Measurements from ENCODE around the gene NANOS2. TPM values are rescaled to one million over a fixed set of nuclear protein-coding genes. Genes with fewer than 3 reads are reported as not detected.
"Not testable (repeated sequence)": the region's sequence is repeated elsewhere in the genome, so short reads cannot be mapped to it uniquely, and the experiment has no call there.

Gene NANOS2
- total RNA-seq, 1 donor from 2014 or later, result not detected

DNA sequence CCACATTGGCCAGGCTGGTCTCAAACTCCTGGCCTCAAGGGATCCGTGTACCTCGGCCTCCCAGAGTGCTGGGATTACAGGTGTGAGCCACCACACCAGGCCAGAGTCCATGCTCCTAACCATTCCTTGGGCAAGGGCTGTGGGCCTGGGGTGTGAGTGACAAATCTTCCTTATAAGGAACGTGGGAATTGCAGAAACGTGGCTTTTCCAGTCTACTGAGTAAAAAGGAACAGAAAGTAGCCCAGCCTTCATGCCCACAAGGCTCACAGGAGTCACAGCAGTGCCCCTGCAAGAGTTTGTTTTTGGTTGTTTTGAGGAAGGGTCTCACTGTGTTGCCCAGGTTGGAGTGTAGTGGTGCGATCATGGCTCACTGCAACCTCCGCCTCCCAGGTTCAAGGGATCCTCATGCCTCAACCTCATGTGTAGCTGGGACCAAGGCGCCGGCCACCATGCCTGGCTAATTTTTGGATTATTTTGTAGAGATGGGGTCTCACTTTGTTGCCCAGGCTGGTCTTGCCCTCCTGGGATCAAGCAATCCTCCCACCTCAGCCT is 17.2 kb downstream of the NANOS2 start:
- intact Hi-C loops (cut with micrococcal nuclease), result no loop called here

DNA sequence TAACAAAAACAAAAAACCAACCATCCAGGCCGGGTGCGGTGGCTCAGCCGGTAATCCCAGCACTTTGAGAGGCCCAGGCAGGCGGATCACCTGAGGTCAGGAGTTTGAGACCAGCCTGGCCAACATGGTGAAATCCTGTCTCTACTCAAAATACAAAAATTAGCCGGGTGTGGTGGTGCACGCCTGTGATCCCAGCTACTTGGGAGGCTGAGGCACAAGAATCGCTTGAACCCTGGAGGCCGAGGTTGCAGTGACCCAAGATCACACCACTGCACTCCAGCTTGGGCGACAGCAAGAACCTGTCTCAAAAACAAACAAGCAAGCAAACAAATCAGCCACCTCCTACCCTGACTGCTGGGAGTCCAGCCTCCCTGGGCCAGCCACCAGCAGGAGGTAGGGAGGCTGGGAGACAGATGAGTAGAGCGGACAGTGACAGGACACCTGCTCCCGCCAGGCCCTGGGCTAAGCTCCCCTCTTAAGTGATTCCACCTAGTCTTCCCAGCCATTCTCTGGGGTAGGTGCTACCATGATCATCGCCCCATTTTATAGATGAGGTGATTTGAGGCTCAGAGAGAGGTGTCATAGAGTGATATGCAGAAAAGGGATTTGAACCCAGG is 18.5 kb downstream of the NANOS2 start:
- intact Hi-C loops (cut with micrococcal nuclease), result not testable (repeated sequence)

DNA sequence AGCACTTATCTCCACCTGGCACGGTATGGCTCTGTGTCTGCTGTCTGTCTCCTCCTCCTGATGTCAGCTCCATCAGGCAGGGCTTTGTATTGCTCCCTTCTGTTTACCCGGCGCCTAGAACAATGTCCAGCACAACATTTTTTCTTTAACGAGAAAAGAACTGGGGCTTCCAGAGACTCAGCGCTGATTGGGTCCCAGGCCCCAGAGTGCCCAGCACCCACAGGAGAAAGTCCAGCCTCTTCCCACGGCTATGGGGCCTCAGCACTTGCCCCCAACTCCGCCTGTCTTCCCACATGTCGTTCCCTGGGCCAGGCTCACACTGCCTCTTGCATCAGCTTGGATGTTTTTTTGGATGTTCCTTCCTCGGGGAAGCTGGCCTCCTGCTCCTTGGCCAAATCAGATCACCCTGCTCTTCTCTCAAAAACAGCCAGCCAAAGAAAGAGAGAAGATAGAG is 19.0 kb downstream of the NANOS2 start:
- intact Hi-C loops (cut with micrococcal nuclease), result no loop called here

DNA sequence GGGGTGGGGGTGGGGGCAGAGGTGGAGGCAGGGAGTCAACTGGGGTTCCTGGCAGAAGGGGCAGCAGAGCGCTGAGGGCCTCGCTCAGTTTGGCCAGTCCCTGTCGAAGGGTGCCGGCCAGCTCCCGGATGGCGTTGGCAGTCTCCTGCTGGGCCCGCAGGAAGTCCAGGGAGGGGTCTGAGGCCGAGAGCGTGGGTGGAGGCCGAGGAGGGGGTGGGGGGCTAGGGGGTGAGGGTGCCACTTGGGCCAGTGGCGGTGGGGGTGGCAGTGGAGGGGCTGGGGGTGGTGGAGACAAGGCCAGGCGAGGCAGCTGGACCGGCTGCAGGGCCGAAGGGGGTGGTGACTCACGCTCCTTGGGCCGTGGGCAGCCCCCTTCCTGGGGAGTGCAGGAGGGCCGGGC is 23.7 kb downstream of the NANOS2 start:
- intact Hi-C loops (cut with micrococcal nuclease), result no loop called here

DNA sequence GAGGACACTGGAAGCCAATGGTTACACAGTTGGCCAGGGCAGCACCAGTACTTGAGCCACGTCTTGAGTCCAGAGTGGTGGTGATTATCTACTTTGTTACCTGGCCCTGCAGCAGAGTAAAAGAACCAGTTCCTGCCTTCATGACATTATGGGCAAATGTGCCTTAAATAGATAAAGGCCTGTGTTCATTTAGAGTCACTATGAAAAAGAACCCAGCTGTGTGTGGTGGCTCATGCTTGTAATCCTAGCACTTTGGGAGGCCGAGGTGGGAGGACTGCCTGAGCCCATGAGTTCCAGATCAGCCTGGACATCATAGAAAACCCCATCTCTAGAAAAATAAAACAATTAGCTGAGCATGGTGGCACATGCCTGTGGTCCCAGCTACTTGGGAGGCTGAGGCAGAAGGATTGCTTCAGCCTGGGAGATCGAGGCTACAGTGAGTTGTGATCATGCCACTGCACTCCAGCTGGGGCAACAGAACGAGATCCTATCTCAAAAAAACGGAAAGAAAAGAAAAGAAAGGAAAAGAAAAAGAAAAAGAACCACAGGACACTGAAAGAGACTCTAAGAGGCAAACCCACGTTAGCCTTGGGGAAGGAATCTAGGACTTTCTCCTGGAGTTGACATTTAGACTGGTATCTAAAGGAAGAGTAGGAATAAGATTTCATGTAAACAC is 25.2 kb downstream of the NANOS2 start:
- intact Hi-C loops (cut with micrococcal nuclease), result no loop called here

DNA sequence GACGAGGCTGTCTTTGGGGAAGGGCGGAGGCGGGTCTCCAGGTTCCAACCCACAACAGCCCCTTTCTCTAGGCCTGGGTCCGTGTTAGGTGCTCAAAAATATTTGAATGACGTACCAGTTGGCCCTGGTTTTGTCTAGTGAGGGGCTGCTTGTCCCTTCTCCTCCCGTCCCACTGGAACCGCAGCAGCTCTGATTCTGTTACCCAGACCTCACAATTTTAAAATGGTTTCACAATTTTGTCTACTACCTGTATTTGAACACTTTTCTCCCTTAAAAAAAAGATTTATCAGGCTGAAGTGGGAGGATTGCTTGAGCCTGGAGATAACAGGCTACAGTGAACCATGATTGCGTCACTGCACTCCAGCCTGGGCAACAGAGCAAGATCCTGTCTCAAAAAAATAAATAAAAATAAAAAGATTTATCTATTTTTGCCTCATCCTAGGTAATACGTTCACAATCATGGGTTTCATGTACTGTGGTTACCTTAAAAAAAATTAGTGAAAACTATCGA is 27.3 kb downstream of the NANOS2 start:
- intact Hi-C loops (cut with micrococcal nuclease), result loop anchor here (2.0 kb wide), 1 partner anchor 156 kb away; the partner anchor contains the start of gene FBXO46

DNA sequence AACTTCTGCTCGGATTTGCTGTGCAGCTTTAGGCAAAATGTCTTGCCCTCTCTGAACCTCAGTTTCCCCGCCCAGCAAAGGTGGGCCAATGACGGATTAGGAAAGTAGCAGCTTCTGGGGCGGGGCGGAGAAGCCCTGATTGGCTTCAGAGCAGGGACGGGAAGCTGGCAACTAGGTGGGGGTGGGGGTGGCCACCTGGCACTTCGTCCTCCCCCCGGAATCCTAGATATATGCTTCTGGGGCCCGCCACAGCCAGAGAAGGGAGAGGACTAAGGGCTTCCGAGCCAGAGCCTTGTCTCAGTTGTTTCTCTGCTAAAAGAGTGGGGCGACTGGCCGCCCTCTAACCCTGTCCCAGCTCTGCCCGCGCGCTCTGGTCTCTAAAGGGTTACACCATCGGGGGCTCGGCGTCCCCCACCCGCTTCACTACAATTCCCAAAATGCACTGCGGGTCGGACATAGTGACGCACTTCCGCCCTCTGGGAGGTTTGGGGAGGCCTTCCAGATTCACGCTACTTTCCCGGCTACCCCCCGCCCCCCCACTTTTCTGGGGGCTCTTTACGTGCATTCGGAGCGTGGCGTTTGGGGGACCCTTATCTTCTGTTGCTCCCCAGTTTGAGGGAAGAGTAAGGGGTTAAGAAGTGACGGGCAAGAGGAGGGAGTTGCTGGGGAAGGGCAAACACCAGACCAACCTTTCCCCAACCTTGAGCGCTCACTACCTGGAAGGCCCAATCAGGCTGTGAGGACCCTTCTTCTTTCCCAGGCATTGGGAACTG is 28.0 kb downstream of the NANOS2 start:
- intact Hi-C loops (cut with micrococcal nuclease), result loop anchor here (1.0 to 2.0 kb wide), 7 partner anchors 16 to 480 kb away; partner anchors contain the start of genes CCDC61, FBXO46, MYPOP and POLR1G

DNA sequence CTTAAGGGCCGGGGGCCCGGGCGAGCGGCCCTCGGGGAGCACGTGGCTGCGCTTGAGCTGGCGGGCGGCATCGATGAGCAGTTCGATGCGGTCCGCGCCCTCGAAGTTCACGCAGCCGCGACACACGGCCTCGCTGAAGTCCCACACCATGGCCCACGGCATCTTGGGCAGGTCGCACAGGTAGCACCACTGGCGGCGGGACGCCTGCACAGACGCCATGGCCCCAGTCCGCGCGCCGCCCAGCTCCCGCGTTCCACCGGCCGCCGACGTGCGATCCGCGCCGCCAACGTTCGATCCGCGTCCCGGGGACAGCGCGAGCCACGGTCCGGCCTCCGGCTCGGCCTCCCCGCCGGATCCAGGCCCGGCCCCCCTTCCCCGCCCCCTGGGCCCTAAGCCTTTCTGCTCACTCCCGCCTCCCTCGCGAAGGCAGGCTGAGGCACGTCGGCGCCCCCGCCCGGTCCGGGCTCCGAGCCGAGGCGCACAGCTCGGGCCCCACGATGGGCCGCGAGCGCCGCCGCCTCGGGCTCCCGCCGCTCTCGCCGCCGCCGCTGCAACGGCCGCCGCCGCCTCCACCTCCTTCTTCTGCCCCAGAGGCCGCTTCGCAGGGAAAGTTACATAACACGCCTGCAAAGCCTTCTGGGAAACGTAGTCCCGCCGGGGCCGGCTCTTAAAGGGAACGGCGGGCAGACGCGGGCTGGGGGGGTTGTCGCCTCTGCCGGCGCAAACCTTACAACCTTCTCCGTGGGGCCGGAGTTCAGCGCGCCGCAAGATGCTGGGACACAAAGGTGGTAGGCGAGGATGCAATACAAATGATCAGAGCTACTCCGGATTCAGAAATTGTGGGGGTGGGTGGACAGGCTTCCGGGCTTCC is 28.8 kb downstream of the NANOS2 start, which contains the start of gene IRF2BP1:
IRF2BP1 (minus strand) TSS at position 586 of the 871 bp plus-strand sequence; CDS start at position 219, 367 bp downstream.
- intact Hi-C loops (cut with micrococcal nuclease), result loop anchor here (1.0 to 2.0 kb wide), 7 partner anchors 17 to 479 kb away; partner anchors contain the start of genes CCDC61, FBXO46, MYPOP and POLR1G

DNA sequence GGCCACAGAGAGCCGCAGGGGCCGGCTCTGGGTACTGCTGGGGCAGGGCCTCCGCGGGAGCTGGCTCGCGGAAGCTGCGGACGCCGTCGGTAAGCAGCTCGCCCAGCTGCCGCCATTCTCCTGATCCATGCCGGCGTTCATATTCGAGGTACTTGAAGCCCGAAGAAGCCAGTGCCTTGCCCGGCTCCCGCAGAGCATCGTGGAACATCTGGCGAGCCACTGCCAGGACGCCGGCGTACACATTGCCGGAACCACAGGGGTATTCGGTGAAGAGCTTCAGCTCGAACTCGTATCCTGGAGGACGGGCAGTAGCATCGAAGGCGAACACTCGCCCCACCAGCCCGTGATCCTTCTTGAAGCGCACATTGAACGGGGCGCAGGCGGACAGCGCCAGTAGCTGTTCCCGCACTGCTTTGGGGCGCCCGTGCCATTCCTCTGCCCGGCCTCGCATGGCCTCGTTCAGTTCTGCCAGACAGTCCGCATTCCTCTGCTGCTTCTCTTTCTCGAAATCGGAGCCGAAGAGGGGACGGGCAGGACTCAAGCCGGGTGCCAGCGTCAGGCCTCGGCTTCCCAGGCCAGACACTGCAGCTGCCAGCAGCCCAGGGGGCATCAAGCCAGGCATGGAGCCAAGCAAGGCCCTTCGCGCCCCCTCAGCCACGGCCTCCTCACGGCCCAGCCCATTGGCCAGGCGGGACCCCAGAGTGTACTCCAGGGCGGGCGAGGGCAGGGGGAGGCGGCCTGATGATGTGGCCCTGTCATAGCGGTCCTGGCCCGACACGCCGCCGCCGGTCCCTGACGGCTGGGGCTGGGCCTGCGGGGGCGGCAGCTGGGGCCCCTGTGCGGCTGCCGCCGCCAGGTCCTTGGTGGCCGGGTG is 29.7 kb downstream of the NANOS2 start:
- intact Hi-C loops (cut with micrococcal nuclease), result no loop called here

DNA sequence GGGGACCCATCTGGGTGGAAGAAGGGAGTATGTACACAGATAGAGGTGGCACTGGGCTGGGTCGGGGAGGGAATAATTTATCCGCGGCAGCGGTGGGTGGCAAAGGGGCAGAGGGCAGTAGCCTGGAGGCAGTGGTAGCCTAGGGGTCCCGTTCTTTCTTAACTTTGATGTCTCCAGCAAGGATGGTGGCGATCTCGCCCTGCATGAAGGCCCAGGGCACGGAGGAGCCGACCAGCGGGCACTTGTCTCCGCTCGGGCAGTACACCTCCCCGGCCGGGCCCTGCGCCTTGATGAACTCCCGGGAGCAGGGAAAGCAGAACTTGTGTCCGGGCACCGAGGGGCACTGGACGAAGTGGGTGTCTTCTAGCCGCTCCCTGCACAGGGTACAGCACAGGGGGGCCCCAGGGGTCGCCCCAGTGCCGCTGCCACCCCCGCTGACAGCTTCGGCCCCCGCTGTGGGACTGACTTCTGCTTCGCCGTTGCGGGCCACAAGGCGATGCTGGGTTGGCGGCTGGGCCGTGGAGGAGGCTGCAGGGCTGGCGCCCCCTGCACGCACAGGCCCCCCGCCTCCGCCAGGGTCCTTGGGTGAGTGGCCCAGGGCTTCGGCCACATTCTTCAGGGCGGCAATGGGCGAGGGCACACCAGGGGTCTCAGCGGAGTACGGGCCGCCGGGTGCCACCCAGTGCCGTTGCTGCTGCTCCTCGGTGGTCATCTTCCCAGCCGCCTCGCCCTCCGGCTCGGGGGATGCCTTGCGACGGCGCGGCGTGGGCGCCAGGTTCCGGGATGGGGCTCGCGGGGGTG is 30.5 kb downstream of the NANOS2 start:
- intact Hi-C loops (cut with micrococcal nuclease), result loop anchor here (1.0 kb wide), 1 partner anchor 67 kb away; no protein-coding TSS in a partner anchor

DNA sequence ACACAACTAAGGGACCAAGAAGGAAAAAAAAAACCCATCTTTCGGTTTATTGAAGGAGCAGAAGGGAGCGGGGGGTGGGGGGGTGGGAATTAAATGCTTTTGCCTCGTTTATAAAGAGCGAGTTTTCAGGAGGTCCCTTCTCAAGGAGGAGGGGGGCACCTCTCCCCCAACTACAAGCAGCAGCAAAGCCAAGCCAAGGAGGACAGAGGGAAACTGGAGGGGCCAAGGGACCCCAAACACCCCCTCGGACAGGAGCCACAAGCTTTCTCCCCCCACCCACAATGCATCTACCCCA is 31.0 kb downstream of the NANOS2 start:
- intact Hi-C loops (cut with micrococcal nuclease), result loop anchor here (1.0 kb wide), 1 partner anchor 66 kb away; no protein-coding TSS in a partner anchor

DNA sequence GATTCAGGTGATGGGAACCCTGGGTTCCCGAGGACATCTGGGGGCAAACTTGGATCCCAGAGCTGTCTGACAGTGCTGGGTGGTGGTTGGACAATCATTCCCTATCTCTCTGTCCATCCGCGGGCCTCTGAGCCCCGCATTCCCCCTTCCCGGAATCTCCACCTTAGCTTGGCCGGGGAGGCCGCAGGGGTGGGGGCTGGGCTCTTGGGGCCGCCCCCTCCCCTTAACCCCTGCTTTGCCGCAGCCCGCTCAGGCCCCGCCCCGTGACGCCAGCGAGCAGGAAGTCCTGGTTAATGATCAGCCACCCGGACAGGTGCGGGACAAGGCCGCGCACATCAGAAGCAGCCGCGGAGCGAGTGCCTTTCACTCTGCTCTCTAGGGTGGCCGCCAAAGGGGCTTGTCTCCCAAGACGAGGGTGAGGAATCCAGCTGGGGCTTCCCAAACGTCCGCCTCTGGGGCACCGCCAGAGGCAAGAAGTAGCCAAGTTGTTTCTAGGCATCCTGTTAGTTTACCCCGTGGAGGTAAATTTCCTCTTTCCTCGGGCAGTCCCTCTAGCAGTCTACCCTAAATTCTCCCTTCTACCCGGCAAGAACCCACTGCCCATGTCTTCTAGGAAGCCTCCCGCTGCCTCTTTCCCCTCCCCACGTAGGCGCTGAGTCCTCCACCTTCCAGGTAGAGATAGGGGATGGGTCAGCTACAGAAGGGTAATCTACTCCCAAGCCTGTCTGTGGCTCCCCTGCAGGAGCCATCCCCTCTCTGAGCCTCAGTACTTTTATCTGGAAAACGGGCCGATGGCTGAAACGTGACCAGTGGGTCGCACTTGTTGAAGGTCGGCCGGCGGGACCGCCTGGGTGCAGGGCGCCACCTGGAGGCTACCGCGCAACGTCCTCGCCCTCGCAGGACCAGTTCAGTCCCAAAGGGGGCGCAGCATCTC is 31.7 kb downstream of the NANOS2 start:
- intact Hi-C loops (cut with micrococcal nuclease), result loop anchor here (1.0 kb wide), 1 partner anchor 66 kb away; no protein-coding TSS in a partner anchor

DNA sequence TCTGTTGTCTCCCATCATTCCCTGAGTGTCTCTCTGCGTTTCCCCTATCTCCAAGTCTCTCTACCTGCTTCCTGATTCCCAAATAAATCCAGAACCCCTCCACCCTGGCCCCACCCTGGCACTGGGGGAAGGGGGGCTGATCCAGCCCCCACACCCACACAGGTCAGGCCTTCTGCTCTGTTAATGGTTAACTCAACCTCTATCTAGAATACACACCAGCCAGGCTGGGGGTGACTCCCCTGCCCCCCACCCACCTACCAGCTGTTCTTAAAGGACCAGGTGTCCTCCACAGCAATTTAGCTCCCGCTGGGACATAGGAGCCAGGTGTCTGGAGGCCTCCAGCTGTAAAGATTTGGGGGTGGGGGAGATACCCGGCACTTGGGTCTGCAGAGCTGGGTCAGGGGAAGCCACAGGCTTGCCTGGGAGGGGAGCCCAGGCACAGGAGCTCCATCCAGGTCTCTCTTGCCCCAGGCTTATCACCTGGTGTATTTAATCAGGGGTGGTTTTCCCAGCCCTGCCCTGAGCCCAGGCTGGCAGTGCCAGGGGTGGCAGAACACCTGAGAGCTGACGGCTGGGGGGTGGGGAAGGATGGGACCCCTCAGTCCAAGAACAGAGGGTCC is 32.6 kb downstream of the NANOS2 start:
- intact Hi-C loops (cut with micrococcal nuclease), result no loop called here

DNA sequence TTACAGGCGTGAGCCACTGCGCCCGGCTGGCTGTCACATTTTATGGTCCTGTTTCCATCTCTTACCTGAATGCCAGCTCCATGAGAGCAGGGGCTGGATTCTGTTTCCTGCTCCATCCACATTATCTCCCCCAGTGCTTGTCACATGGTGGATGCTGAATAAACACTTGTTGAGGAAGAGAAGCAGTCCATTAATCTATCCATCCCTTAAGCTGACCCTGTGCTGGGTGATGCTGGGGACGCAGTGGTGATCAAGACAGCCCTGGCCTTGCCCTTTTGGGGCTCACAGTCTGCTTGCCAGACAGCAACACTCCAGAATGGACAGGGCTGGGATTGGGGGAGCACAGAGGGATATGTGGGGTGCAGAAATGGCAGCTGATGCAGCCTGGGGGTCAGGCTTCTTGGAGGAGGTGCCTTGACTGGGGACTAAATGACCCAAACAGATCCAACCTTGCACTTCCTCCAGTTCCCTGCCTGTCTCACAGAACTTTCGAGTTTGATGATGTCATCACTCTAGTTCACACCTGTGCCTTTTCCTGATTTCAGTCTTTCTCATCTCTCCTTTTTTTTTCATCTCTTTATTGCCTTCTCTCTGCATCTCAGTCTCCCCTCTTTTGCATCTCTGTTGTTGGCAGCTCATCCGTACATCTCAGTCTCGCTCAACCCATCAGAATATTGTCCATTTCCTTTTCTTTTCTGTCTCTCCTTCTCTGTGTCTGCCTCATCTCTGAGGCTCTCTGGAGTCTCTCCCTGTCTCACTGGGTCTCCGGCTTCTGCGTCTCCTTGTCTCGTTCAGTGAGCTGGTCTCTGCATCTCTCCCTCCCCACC is 33.3 kb downstream of the NANOS2 start:
- intact Hi-C loops (cut with micrococcal nuclease), result no loop called here

DNA sequence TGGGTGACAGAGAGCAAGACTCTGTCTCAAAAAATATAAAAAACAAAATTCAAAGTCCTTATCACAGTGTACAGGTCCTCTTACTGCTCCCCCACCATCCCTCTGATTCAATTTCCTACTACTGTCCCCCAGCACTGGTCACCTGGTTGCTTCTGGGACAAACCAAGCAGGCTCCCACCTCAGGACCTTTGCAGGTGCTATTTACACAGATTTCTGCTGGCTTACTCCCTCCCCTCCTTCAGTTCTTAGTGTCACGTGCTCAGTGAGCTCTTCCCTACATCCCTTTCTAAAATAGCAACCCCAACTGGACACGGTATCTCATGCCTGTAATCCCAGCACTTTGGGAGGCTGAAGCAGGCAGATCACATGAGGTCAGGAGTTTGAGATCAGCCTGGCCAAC is 34.6 kb downstream of the NANOS2 start:
- intact Hi-C loops (cut with micrococcal nuclease), result no loop called here

DNA sequence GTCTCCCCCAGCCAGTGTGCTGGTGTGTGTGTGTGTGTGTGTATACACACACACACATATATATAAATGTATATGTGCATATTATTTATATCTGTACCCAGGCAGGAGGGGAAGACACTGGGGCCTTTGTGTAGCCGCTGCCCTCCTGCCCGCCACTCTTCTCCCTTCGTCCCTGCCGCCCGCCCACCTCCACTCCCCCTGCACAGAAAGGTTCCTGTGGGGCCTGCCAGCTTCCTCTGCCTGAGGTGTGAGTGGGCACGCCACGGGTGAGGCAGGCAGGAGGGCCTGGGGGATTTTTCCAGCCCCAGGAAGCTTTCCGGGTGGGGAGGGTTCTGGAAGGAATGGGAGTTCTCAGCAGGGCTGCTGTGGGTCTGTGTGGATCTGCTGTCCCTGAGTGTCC is 35.5 kb downstream of the NANOS2 start:
- intact Hi-C loops (cut with micrococcal nuclease), result no loop called here
